OCI-LY7 (cell line): Measurements from ENCODE around the gene TNIK. TPM values are rescaled to one million over a fixed set of nuclear protein-coding genes. Genes with fewer than 3 reads are reported as not detected.

Source experiments
- BruUV-seq: library from RNA; stranded (reverse); fragments of 400-500 nt; replicated peaks from 2 replicates; lab custom pipeline; 2021; lab: Mats Ljungman, UMichigan
- CTCF ChIA-PET: fragments of 300-600 bp; sonication (Branson Sonifier 250); formaldehyde crosslinking; loops from one replicate; lab custom pipeline; 2022; ENCODE audit warnings: antibody characterized with exemption; ENCODE audit not compliant: unreplicated experiment; lab: Charles Lee
- POLR2A ChIA-PET: fragments of 300-600 bp; sonication (Branson Sonifier 250); formaldehyde crosslinking; loops from one replicate; lab custom pipeline; 2022; ENCODE audit warnings: antibody characterized with exemption; lab: Charles Lee
- DNase-seq: peaks from one replicate; pipeline ENCODE4 v3.0.0-alpha.2; 2015; ENCODE audit warnings: low spot score
- H2AFZ ChIP-seq: fragments of 200-600 bp; sonication (generic), shearing (Covaris generic); 2 replicates; pipeline ENCODE4 v1.6.1; 2014; ENCODE audit warnings: mild to moderate bottlenecking, antibody characterized with exemption, low read length, moderate library complexity
- H3K27ac ChIP-seq: fragments of 200-600 bp; sonication (generic); 2 replicates; pipeline ENCODE4 v1.5.1; 2014; ENCODE audit warnings: mixed run types, low read depth, mild to moderate bottlenecking, moderate library complexity, low read length, inconsistent platforms; ENCODE audit not compliant: poor library complexity, severe bottlenecking
- H3K36me3 ChIP-seq: fragments of 200-600 bp; sonication (generic); 2 replicates; pipeline ENCODE4 v1.6.1; 2014; ENCODE audit warnings: mild to moderate bottlenecking, antibody characterized with exemption, low read length, moderate library complexity, mixed read lengths; ENCODE audit not compliant: insufficient read depth
- H3K4me1 ChIP-seq: fragments of 200-600 bp; sonication (generic); 2 replicates; pipeline ENCODE4 v1.5.1; 2014; ENCODE audit warnings: mild to moderate bottlenecking, low read length; ENCODE audit not compliant: insufficient read depth, poor library complexity, severe bottlenecking
- H3K4me2 ChIP-seq: fragments of 200-600 bp; sonication (generic); 2 replicates; pipeline ENCODE4 v1.6.1; 2014; ENCODE audit warnings: mild to moderate bottlenecking, low read length
- H3K4me3 ChIP-seq: fragments of 200-600 bp; sonication (generic); 2 replicates; pipeline ENCODE4 v1.5.1; 2014; ENCODE audit warnings: mild to moderate bottlenecking, low read depth, low read length; ENCODE audit not compliant: poor library complexity, severe bottlenecking
- H3K79me2 ChIP-seq: fragments of 200-600 bp; sonication (generic); 2 replicates; pipeline ENCODE4 v1.6.1; 2016; ENCODE audit warnings: low read depth, mild to moderate bottlenecking, low read length, moderate library complexity, mixed read lengths; ENCODE audit not compliant: insufficient read depth
- H3K9me2 ChIP-seq: fragments of 200-600 bp; sonication (generic); 2 replicates; pipeline ENCODE4 v1.6.1; 2016; ENCODE audit warnings: mild to moderate bottlenecking, low read length, mixed read lengths; ENCODE audit not compliant: insufficient read depth
- H3K9me3 ChIP-seq: fragments of 200-600 bp; sonication (generic); 2 replicates; pipeline ENCODE4 v1.6.1; 2014; ENCODE audit warnings: mild to moderate bottlenecking, mixed run types, low read length, mixed read lengths
- H4K20me1 ChIP-seq: fragments of 200-600 bp; sonication (generic); 2 replicates; pipeline ENCODE4 v1.6.1; 2014; ENCODE audit warnings: mild to moderate bottlenecking, antibody characterized with exemption, low read length, moderate library complexity, mixed read lengths; ENCODE audit not compliant: insufficient read depth
- CTCF ChIP-seq: fragments of 200-600 bp; sonication (generic); conservative IDR thresholded peaks from 2 replicates; pipeline ENCODE4 v1.5.1; 2014; ENCODE audit warnings: mild to moderate bottlenecking, antibody characterized with exemption, low read length, moderate library complexity, mixed read lengths
- EZH2phosphoT487 ChIP-seq: fragments of 200-600 bp; sonication (generic); IDR thresholded peaks from 2 replicates; pipeline ENCODE4 v1.6.1; 2018; ENCODE audit warnings: low read depth, borderline replicate concordance, mild to moderate bottlenecking, mixed run types, antibody characterized with exemption, low read length, moderate library complexity, mixed read lengths
- intact Hi-C: fragments of 100-400 bp; cut with micrococcal nuclease; formaldehyde crosslinking; loops from one replicate; pipeline ENCODE4 v1.10.0; 2022; ENCODE audit not compliant: unreplicated experiment
- total RNA-seq, 2 experiments: library from RNA; depleted of rRNA in 1 of 2; stranded (reverse); fragments of >200 nt in 1 of 2; shearing (Covaris generic) in 1 of 2; gene quantifications; 2 replicates each; pipeline ENCODE4 v1.2.3, GENCODE V29; 2014 to 2022

Gene TNIK
- total RNA-seq, 2 experiments from 2014 or later, result not detected

- no peak for DNase-seq
- no peaks in the 10 kb centered on the region for H3K9me2 ChIP-seq
- H3K4me1 ChIP-seq, result no peaks in the 10 kb centered on the region
- H3K36me3 ChIP-seq, result no peaks in the 10 kb centered on the region
- BruUV-seq, result no TSS peak
- no peaks in the 10 kb centered on the region for H3K79me2 ChIP-seq
- ChIA-PET POLR2A (no interaction called here), CTCF (no interaction called here)
- TF ChIP-seq CTCF, result no peak
- TF ChIP-seq EZH2phosphoT487, result no peak
- intact Hi-C loops, result no loop called here
- no peak overlapping the region for H3K4me2 ChIP-seq
- H3K9me3 ChIP-seq, result no peaks in the 10 kb centered on the region
- H4K20me1 ChIP-seq, result no peaks in the 10 kb centered on the region
- no peak overlapping the region for H3K27ac ChIP-seq
- no peak overlapping the region for H2AFZ ChIP-seq
- H3K4me3 ChIP-seq, result no peak overlapping the region
These were observed 344.5 kb downstream of the TNIK start for GRCh38 chr3:171115667-171116066.

GRCh38 chr3:171113716-171114115 lies 346.5 kb downstream of the TNIK start:
- H2AFZ ChIP-seq, result no peak overlapping the region
- intact Hi-C loops, result no loop called here
- H3K9me2 ChIP-seq, result no peaks in the 10 kb centered on the region
- ChIA-PET CTCF (no interaction called here), POLR2A (interaction anchor here (0.6 to 0.7 kb wide), 3 partner anchors 108 to 1507 kb away, joined by 3 to 5 read pairs (median 3); no protein-coding TSS in a partner anchor)
- H3K4me1 ChIP-seq, result no peaks in the 10 kb centered on the region
- no peaks in the 10 kb centered on the region for H3K9me3 ChIP-seq
- TF ChIP-seq CTCF (peak; percentile 40; the same call in 1 of the 2 replicates), EZH2phosphoT487 (no peak)
- DNase-seq, result peak; percentile 8
- no peaks in the 10 kb centered on the region for H3K36me3 ChIP-seq
- no peaks in the 10 kb centered on the region for H4K20me1 ChIP-seq
- BruUV-seq, result no TSS peak
- no peak overlapping the region for H3K4me2 ChIP-seq
- no peak overlapping the region for H3K27ac ChIP-seq
- no peaks in the 10 kb centered on the region for H3K79me2 ChIP-seq
- H3K4me3 ChIP-seq, result no peak overlapping the region

GRCh38 chr3:171110715-171111114 lies 349.5 kb downstream of the TNIK start:
- TF ChIP-seq EZH2phosphoT487 (no peak), CTCF (no peak)
- no peak for DNase-seq
- ChIA-PET CTCF (no interaction called here), POLR2A (interaction anchor here (0.6 kb wide), 2 partner anchors 1533 to 1868 kb away, joined by 3 read pairs; no protein-coding TSS in a partner anchor)
- no peak overlapping the region for H2AFZ ChIP-seq
- intact Hi-C loops, result no loop called here
- H3K4me3 ChIP-seq, result no peak overlapping the region
- no peaks in the 10 kb centered on the region for H3K9me3 ChIP-seq
- BruUV-seq, result no TSS peak
- no peaks in the 10 kb centered on the region for H3K4me1 ChIP-seq
- H3K4me2 ChIP-seq, result no peak overlapping the region
- no peaks in the 10 kb centered on the region for H3K79me2 ChIP-seq
- H3K27ac ChIP-seq, result no peak overlapping the region
- H3K36me3 ChIP-seq, result no peaks in the 10 kb centered on the region
- no peaks in the 10 kb centered on the region for H3K9me2 ChIP-seq
- no peaks in the 10 kb centered on the region for H4K20me1 ChIP-seq
